Loucy (cell line): ENCODE data around the gene ATRNL1.

ENCODE experiments used
- H2AFZ ChIP-seq: fragments of 200-600 bp; sonication (generic); 2 replicates; pipeline ENCODE4 v1.6.0; 2016; ENCODE audit warnings: antibody characterized with exemption, mild to moderate bottlenecking, low read length, moderate library complexity
- H3F3A ChIP-seq: fragments of 200-600 bp; 2 replicates; pipeline ENCODE4 v1.6.0; 2016; ENCODE audit warnings: antibody characterized with exemption, low read depth, mild to moderate bottlenecking
- H3K27me3 ChIP-seq: fragments of 200-600 bp; sonication (generic); 2 replicates; pipeline ENCODE4 v1.6.1; 2014; ENCODE audit warnings: low read length, mild to moderate bottlenecking; ENCODE audit not compliant: insufficient read depth, poor library complexity, severe bottlenecking
- H3K36me3 ChIP-seq: fragments of 200-600 bp; sonication (generic); 2 replicates; pipeline ENCODE4 v1.6.1; 2016; ENCODE audit warnings: low read length; ENCODE audit not compliant: insufficient read depth
- H3K4me1 ChIP-seq: fragments of 200-600 bp; sonication (generic); 2 replicates; pipeline ENCODE4 v1.5.1; 2014; ENCODE audit warnings: low read length, mild to moderate bottlenecking; ENCODE audit not compliant: insufficient read depth, poor library complexity, severe bottlenecking
- H3K4me2 ChIP-seq: fragments of 200-600 bp; sonication (generic); 2 replicates; pipeline ENCODE4 v1.6.0; 2014; ENCODE audit warnings: antibody characterized with exemption, low read length, low read depth, mild to moderate bottlenecking; ENCODE audit not compliant: poor library complexity, severe bottlenecking
- H3K4me3 ChIP-seq: fragments of 200-600 bp; sonication (generic); 2 replicates; pipeline ENCODE4 v1.5.1; 2014; ENCODE audit warnings: low read length, mild to moderate bottlenecking, mixed read lengths; ENCODE audit not compliant: poor library complexity, severe bottlenecking
- H3K79me2 ChIP-seq: fragments of 200-600 bp; sonication (generic); 2 replicates; pipeline ENCODE4 v1.6.1; 2014; ENCODE audit warnings: low read length; ENCODE audit not compliant: insufficient read depth
- H3K9ac ChIP-seq: fragments of 200-600 bp; sonication (generic); 2 replicates; pipeline ENCODE4 v1.6.0; 2014; ENCODE audit warnings: mild to moderate bottlenecking, low read depth, low read length, moderate library complexity; ENCODE audit not compliant: poor library complexity, severe bottlenecking
- H3K9me2 ChIP-seq: fragments of 200-600 bp; sonication (generic); replicated peaks from 2 replicates; pipeline ENCODE4 v1.6.1; 2016; ENCODE audit warnings: low read depth, low read length, mixed read lengths
- H3K9me3 ChIP-seq: fragments of 200-600 bp; sonication (generic); 2 replicates; pipeline ENCODE4 v1.6.1; 2014; ENCODE audit warnings: mild to moderate bottlenecking, antibody characterized with exemption, low read length, low read depth; ENCODE audit not compliant: insufficient read depth
- H4K20me1 ChIP-seq: fragments of 200-600 bp; sonication (generic); 2 replicates; pipeline ENCODE4 v1.6.0; 2014; ENCODE audit warnings: antibody characterized with exemption, low read length, mild to moderate bottlenecking; ENCODE audit not compliant: insufficient read depth, poor library complexity, severe bottlenecking
- CTCF ChIP-seq: fragments of 200-600 bp; sonication (generic); conservative IDR thresholded peaks from 2 replicates; pipeline ENCODE4 v1.5.1; 2014; ENCODE audit warnings: mild to moderate bottlenecking, antibody characterized with exemption, low read length
- EZH2phosphoT487 ChIP-seq: fragments of 200-600 bp; IDR thresholded peaks from 2 replicates; pipeline ENCODE4 v1.6.1; 2018; ENCODE audit warnings: antibody characterized with exemption, mild to moderate bottlenecking, moderate library complexity, borderline replicate concordance

ATRNL1 gene

DNA sequence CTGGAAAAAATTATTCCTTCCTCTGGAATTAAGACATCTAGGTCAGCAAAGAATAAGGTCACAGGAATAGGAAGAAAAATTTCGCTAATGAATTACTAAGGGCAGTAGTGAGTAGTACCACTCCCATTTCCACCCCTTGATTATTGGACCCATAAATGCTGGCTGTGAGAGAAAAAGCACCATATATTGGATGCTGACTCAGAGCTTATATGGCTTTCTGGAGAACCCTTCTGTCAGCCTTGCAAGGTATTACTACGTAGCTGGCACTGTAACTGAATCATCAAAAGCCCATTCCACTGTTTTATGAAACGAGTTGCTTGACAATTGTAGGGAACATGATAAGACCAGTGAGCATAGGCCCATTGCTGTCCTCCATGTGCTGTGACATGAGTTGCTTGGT, 179.3 kb downstream of the ATRNL1 start:
- TF ChIP-seq EZH2phosphoT487 (no peak), CTCF (no peak)
- Histone ChIP-seq H3K9me2 (no peaks in the 10 kb centered on the region), H3K4me2 (no peak overlapping the region), H3K27me3 (no peaks in the 10 kb centered on the region), H3K4me3 (no peak overlapping the region), H2AFZ (no peak overlapping the region), H3K9ac (no peak overlapping the region), H3K79me2 (no peaks in the 10 kb centered on the region), H3K4me1 (no peaks in the 10 kb centered on the region), H4K20me1 (no peaks in the 10 kb centered on the region), H3K9me3 (no peaks in the 10 kb centered on the region), H3F3A (no peaks in the 10 kb centered on the region), H3K36me3 (peaks cover 2% of the 10 kb centered on the region; the same call in 1 of the 2 replicates)

DNA sequence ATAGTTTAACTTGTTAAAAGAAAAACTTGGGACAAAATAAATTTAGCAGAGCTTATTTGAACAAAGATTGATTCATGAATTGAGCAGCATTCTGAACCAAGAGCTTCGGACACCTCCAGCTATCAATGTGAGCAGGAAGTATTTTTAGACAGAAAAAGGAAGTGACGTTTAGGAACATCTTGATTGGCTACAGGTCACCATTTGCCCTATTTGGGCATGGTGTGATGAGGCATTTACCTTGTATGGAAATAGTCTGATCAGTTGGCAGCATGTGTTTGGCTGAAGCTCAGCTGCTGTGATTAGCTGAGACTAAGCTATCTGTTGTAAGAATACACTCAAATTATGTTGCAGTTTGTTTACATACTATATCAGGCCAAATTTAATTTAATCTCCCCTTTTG, 185.1 kb downstream of the ATRNL1 start:
- Histone ChIP-seq H3K9ac (no peak overlapping the region), H3K9me3 (0 out of 2 replicates have a peak, but pooled peaks cover 3% of the 10 kb centered on the region), H3K4me2 (no peak overlapping the region), H4K20me1 (no peaks in the 10 kb centered on the region), H3K4me3 (no peak overlapping the region), H3F3A (no peaks in the 10 kb centered on the region), H2AFZ (no peak overlapping the region), H3K27me3 (no peaks in the 10 kb centered on the region), H3K36me3 (no peaks in the 10 kb centered on the region), H3K9me2 (no peaks in the 10 kb centered on the region), H3K79me2 (no peaks in the 10 kb centered on the region), H3K4me1 (no peaks in the 10 kb centered on the region)
- TF ChIP-seq EZH2phosphoT487: no peak
- TF ChIP-seq CTCF: no peak

- no peak overlapping the region for H3K4me2 ChIP-seq
- no peak overlapping the region for H2AFZ ChIP-seq
- 0 out of 2 replicates have a peak, but pooled peaks cover 4% of the 10 kb centered on the region for H3K36me3 ChIP-seq
- no peaks in the 10 kb centered on the region for H3K4me1 ChIP-seq
- H3K79me2 ChIP-seq: no peaks in the 10 kb centered on the region
- no peaks in the 10 kb centered on the region for H3F3A ChIP-seq
- H3K4me3 ChIP-seq: no peak overlapping the region
- peaks cover 15% of the 10 kb centered on the region for H3K9me3 ChIP-seq
- H4K20me1 ChIP-seq: no peaks in the 10 kb centered on the region
- no peaks in the 10 kb centered on the region for H3K27me3 ChIP-seq
- no peak overlapping the region for H3K9ac ChIP-seq
- H3K9me2 ChIP-seq: no peaks in the 10 kb centered on the region
- no peak for TF ChIP-seq CTCF
- no peak for TF ChIP-seq EZH2phosphoT487
These were observed 202.1 kb downstream of the ATRNL1 start for GRCh38 chr10:115295213-115295805.
